Measurements from ENCODE around the gene NEUROG3. TPM values are rescaled to one million over a fixed set of nuclear protein-coding genes. Genes with fewer than 3 reads are reported as not detected.

NEUROG3 gene
- total RNA-seq = not detected

GRCh38 chr10:69573056-69573806 lies at the start of gene NEUROG3:
NEUROG3 (minus strand) TSS chr10:69573422; CDS start chr10:69573043, 379 bp downstream.
- no peak for DNase-seq (ENCODE audit: low spot score)

- DNase-seq (ENCODE audit: low spot score) = no peak
Measured at GRCh38 chr10:69620625-69621024, 47.4 kb upstream of the NEUROG3 start.

GRCh38 chr10:69619626-69620025 lies 46.4 kb upstream of the NEUROG3 start:
- no peak for DNase-seq (ENCODE audit: low spot score)

GRCh38 chr10:69618746-69619145 lies 45.5 kb upstream of the NEUROG3 start:
- DNase-seq (ENCODE audit: low spot score) = no peak

GRCh38 chr10:69616358-69616757 lies 43.1 kb upstream of the NEUROG3 start:
- no peak for DNase-seq (ENCODE audit: low spot score)

- no peak for DNase-seq (ENCODE audit: low spot score)
Measured at GRCh38 chr10:69614130-69614529, 40.9 kb upstream of the NEUROG3 start.

GRCh38 chr10:69612760-69613159 lies 39.5 kb upstream of the NEUROG3 start:
- no peak for DNase-seq (ENCODE audit: low spot score)

GRCh38 chr10:69609077-69609476 lies 35.9 kb upstream of the NEUROG3 start:
- no peak for DNase-seq (ENCODE audit: low spot score)

- DNase-seq (ENCODE audit: low spot score) = no peak
Measured at GRCh38 chr10:69600761-69601330, 27.6 kb upstream of the NEUROG3 start.

- no peak for DNase-seq (ENCODE audit: low spot score)
Measured at GRCh38 chr10:69588358-69588757, 15.1 kb upstream of the NEUROG3 start.

- DNase-seq (ENCODE audit: low spot score) = no peak
Measured at GRCh38 chr10:69584624-69585023, 11.4 kb upstream of the NEUROG3 start.

GRCh38 chr10:69583106-69583505 lies 9.9 kb upstream of the NEUROG3 start:
- DNase-seq (ENCODE audit: low spot score) = no peak

- DNase-seq (ENCODE audit: low spot score) = no peak
Measured at GRCh38 chr10:69580435-69580834, 7.2 kb upstream of the NEUROG3 start.

- no peak for DNase-seq (ENCODE audit: low spot score)
Measured at GRCh38 chr10:69579464-69580060, 6.3 kb upstream of the NEUROG3 start.

GRCh38 chr10:69578508-69578991 lies 5.3 kb upstream of the NEUROG3 start:
- no peak for DNase-seq (ENCODE audit: low spot score)

GRCh38 chr10:69577268-69578232 lies 4.3 kb upstream of the NEUROG3 start:
- no peak for DNase-seq (ENCODE audit: low spot score)

GRCh38 chr10:69576334-69577011 lies 3.3 kb upstream of the NEUROG3 start:
- no peak for DNase-seq (ENCODE audit: low spot score)

GRCh38 chr10:69575164-69575722 lies 2.0 kb upstream of the NEUROG3 start:
- no peak for DNase-seq (ENCODE audit: low spot score)

GRCh38 chr10:69574571-69574978 lies 1.4 kb upstream of the NEUROG3 start:
- DNase-seq (ENCODE audit: low spot score) = no peak

- DNase-seq (ENCODE audit: low spot score) = no peak
Measured at GRCh38 chr10:69572159-69573055, 815 bp downstream of the NEUROG3 start.

Data from ureter (tissue), 1 donor.